Gastrocnemius medialis (tissue), 4 donors: ENCODE measurements around the gene COL25A1.

Experiments used
- CTCF ChIP-seq, 5 experiments: fragments of 450-650 bp in 3 of 5; fragments of 200-600 bp in 2 of 5; sonication (generic) in 2 of 5; IDR thresholded peaks in 4 of 5; conservative IDR thresholded peaks in 1 of 5; 1 replicate in 4 of 5; 2 replicates in 1 of 5; pipeline ENCODE4 v1.5.1; 2016 to 2019; ENCODE audit warnings: antibody characterized with exemption in 5 of 5, mild to moderate bottlenecking in 3 of 5, moderate library complexity in 3 of 5
- POLR2A ChIP-seq, 2 donors: fragments of 450-650 bp; IDR thresholded peaks; one replicate each; pipeline ENCODE4 v1.6.1; 2017; ENCODE audit warnings: antibody characterized with exemption in 2 of 2, mild to moderate bottlenecking in 2 of 2, moderate library complexity in 2 of 2

- no peak for TF ChIP-seq CTCF (IDR thresholded peaks at IDR 0.05 in 4 of 5, conservative IDR thresholded peaks at IDR 0.05 in 1 of 5)
- no peak for TF ChIP-seq POLR2A (IDR thresholded peaks at IDR 0.05)
These were observed 123.4 kb downstream of the COL25A1 start for GRCh38 chr4:109179061-109179460.
